Kidney capillary endothelial cell (primary cell): Measurements from ENCODE around the gene CORO1C.
"Not testable (repeated sequence)": the region's sequence is repeated elsewhere in the genome, so short reads cannot be mapped to it uniquely, and the experiment has no call there.

Source experiments
- DNase-seq: peaks from one replicate; pipeline ENCODE4 v3.0.0-alpha.2; 2018; ENCODE audit warnings: low spot score

Gene CORO1C

GRCh38 chr12:108672054-108672453, 59.3 kb downstream of the CORO1C start:
- DNase-seq, result no peak

GRCh38 chr12:108671110-108671509, 60.2 kb downstream of the CORO1C start:
- DNase-seq, result no peak

- no peak for DNase-seq
Observed at GRCh38 chr12:108670066-108670631, 61.2 kb downstream of the CORO1C start.

- DNase-seq, result no peak
Observed at GRCh38 chr12:108668542-108668941, 62.8 kb downstream of the CORO1C start.

GRCh38 chr12:108668063-108668462, 63.3 kb downstream of the CORO1C start:
- DNase-seq, result no peak

GRCh38 chr12:108667349-108667748, 64.0 kb downstream of the CORO1C start:
- DNase-seq, result no peak

GRCh38 chr12:108666401-108666881, 64.9 kb downstream of the CORO1C start:
- no peak for DNase-seq

GRCh38 chr12:108665608-108666202, 65.6 kb downstream of the CORO1C start:
- no peak for DNase-seq

GRCh38 chr12:108664338-108665258, 66.7 kb downstream of the CORO1C start:
- peak; percentile 92 for DNase-seq

- no peak for DNase-seq
Observed at GRCh38 chr12:108663324-108664015, 67.8 kb downstream of the CORO1C start.

GRCh38 chr12:108658115-108658514, 73.2 kb downstream of the CORO1C start:
- DNase-seq, result not testable (repeated sequence)

- no peak for DNase-seq
Observed at GRCh38 chr12:108657130-108657745, 74.1 kb downstream of the CORO1C start.

GRCh38 chr12:108656247-108656646, 75.1 kb downstream of the CORO1C start:
- DNase-seq, result not testable (repeated sequence)

- not testable (repeated sequence) for DNase-seq
Observed at GRCh38 chr12:108655812-108656175, 75.5 kb downstream of the CORO1C start.

- not testable (repeated sequence) for DNase-seq
Observed at GRCh38 chr12:108654622-108655021, 76.7 kb downstream of the CORO1C start.

GRCh38 chr12:108653922-108654321, 77.4 kb downstream of the CORO1C start:
- DNase-seq, result no peak

- no peak for DNase-seq
Observed at GRCh38 chr12:108653082-108653516, 78.2 kb downstream of the CORO1C start.

GRCh38 chr12:108650083-108650482, 81.2 kb downstream of the CORO1C start:
- no peak for DNase-seq

- no peak for DNase-seq
Observed at GRCh38 chr12:108649669-108650068, 81.6 kb downstream of the CORO1C start.

- DNase-seq, result no peak
Observed at GRCh38 chr12:108649126-108649525, 82.2 kb downstream of the CORO1C start.

GRCh38 chr12:108648371-108648770, 82.9 kb downstream of the CORO1C start:
- no peak for DNase-seq
